ENCODE results near the gene SYT14.
"Not testable (repeated sequence)": the region's sequence is repeated elsewhere in the genome, so short reads cannot be mapped to it uniquely, and the experiment has no call there.

The SYT14 gene

DNA sequence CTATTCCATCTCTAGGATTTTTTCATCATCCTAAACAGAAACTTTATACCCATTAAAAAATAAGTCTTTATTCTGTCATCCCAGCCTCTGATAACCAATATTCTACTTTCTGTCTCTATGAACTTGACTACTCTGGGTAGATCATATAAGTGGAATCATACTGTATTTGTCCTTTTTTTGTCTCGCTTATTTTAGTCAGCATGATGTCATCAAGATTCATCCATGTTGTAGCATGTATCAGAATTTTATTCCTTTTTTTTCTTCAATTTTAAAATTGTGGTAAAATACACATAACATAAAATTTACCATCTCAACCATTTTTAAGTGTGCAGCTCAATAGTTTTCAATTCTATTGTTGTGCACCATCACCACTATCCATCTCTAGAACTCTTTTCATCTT is 90.0 kb downstream of the SYT14 start:
- DNase-seq (ENCODE audit: low read depth, low spot score): no peak
- Histone ChIP-seq H3K9ac (ENCODE audit: insufficient read length, low read depth) (no peak overlapping the region), H3K4me3 (ENCODE audit: insufficient read length, low read depth) (no peak overlapping the region), H3K9me3 (ENCODE audit: insufficient read depth, low read length) (0 out of 2 replicates have a peak, but pooled peaks cover 5% of the 10 kb centered on the region), H3K27me3 (ENCODE audit: insufficient read depth, insufficient read length) (no peaks in the 10 kb centered on the region), H3K36me3 (ENCODE audit: insufficient read depth, insufficient read length, low read length) (no peaks in the 10 kb centered on the region), H3K4me1 (ENCODE audit: insufficient read depth, insufficient read length) (no peaks in the 10 kb centered on the region)
- TF ChIP-seq ZNF274 (IDR thresholded peaks at IDR 0.05; ENCODE audit: low read depth, low read length): no peak
- TF ChIP-seq YY1 (IDR thresholded peaks at IDR 0.05; ENCODE audit: insufficient read depth, insufficient read length): no peak
- no peak for TF ChIP-seq SUZ12 (IDR thresholded peaks at IDR 0.05; ENCODE audit: extremely low read depth, insufficient read depth, insufficient read length)

DNA sequence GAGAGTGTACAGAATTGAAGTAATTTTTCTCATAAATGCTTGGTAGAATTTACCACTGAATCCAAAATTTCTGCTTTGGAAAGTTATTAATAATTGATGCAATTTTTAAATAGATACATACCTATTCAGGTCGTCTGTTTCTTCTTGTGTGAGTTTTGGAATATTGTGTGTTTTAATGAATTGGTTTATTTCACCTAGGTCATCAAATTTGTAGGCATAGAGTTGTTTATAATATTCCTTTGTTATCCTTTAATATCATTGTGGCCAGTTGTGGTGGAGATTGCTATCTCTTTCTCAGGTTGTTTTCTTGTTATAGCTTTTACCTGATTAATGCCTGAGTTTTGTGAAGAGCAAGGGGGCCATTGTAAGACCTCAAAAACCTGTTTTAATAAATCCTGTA is 93.5 kb downstream of the SYT14 start:
- no peak for DNase-seq (ENCODE audit: low read depth, low spot score)
- no peaks in the 10 kb centered on the region for H3K36me3 ChIP-seq (ENCODE audit: insufficient read depth, insufficient read length, low read length)
- H3K4me3 ChIP-seq (ENCODE audit: insufficient read length, low read depth): no peak overlapping the region
- no peaks in the 10 kb centered on the region for H3K27me3 ChIP-seq (ENCODE audit: insufficient read depth, insufficient read length)
- no peaks in the 10 kb centered on the region for H3K4me1 ChIP-seq (ENCODE audit: insufficient read depth, insufficient read length)
- TF ChIP-seq SUZ12 (IDR thresholded peaks at IDR 0.05; ENCODE audit: extremely low read depth, insufficient read depth, insufficient read length) (no peak), YY1 (IDR thresholded peaks at IDR 0.05; ENCODE audit: insufficient read depth, insufficient read length) (no peak), ZNF274 (IDR thresholded peaks at IDR 0.05; ENCODE audit: low read depth, low read length) (no peak)
- H3K9ac ChIP-seq (ENCODE audit: insufficient read length, low read depth): no peak overlapping the region
- 0 out of 2 replicates have a peak, but pooled peaks cover 5% of the 10 kb centered on the region for H3K9me3 ChIP-seq (ENCODE audit: insufficient read depth, low read length)

DNA sequence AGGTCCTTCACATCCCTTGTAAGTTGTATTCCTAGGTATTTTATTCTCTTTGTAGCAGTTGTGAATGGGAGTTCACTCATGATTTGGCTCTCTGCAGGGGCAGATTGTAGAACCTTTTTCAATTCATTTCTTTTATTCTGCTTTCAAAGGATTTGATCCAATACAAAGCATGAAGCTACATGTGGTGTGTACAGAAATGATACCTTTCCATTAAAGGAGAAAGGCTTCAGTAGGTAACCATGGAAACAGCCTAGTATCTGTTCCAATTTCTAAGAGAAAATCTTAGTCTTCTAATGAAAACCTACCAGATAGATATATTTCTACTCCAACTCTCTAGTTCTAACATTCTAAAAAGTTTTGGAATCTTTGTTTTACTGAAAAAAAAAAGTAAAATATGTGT is 105.0 kb downstream of the SYT14 start:
- TF ChIP-seq ZNF274 (IDR thresholded peaks at IDR 0.05; ENCODE audit: low read depth, low read length): no peak
- TF ChIP-seq YY1 (IDR thresholded peaks at IDR 0.05; ENCODE audit: insufficient read depth, insufficient read length): no peak
- no peak for TF ChIP-seq SUZ12 (IDR thresholded peaks at IDR 0.05; ENCODE audit: extremely low read depth, insufficient read depth, insufficient read length)
- peaks cover 5% of the 10 kb centered on the region; the same call in 1 of the 2 replicates for H3K9me3 ChIP-seq (ENCODE audit: insufficient read depth, low read length)
- H3K27me3 ChIP-seq (ENCODE audit: insufficient read depth, insufficient read length): no peaks in the 10 kb centered on the region
- no peak overlapping the region for H3K4me3 ChIP-seq (ENCODE audit: insufficient read length, low read depth)
- H3K4me1 ChIP-seq (ENCODE audit: insufficient read depth, insufficient read length): no peaks in the 10 kb centered on the region
- no peak for DNase-seq (ENCODE audit: low read depth, low spot score)
- no peaks in the 10 kb centered on the region for H3K36me3 ChIP-seq (ENCODE audit: insufficient read depth, insufficient read length, low read length)
- H3K9ac ChIP-seq (ENCODE audit: insufficient read length, low read depth): no peak overlapping the region

DNA sequence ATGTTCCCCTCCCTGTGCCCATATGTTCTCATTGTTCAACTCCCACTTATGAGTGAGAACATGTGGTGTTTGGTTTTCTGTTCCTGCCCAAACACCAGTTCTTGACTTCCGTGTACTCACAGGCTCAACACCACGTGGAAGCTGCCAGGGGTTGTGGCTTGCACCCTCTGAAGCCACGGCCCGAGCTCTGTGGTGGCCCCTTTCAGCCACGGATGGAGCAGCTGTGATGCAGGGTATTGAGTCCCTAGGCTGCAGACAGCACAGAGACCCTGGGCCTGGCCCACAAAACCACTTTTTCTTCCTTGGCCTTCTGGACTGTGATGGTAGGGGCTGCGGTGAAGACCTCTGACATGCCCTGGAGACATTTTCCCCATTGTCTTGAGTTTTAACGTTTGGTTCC is 111.6 kb downstream of the SYT14 start:
- H3K36me3 ChIP-seq (ENCODE audit: insufficient read depth, insufficient read length, low read length): no peaks in the 10 kb centered on the region
- no peaks in the 10 kb centered on the region for H3K27me3 ChIP-seq (ENCODE audit: insufficient read depth, insufficient read length)
- no peak overlapping the region for H3K4me3 ChIP-seq (ENCODE audit: insufficient read length, low read depth)
- peaks cover 16% of the 10 kb centered on the region; the same call in 1 of the 2 replicates for H3K9me3 ChIP-seq (ENCODE audit: insufficient read depth, low read length)
- no peak for TF ChIP-seq ZNF274 (IDR thresholded peaks at IDR 0.05; ENCODE audit: low read depth, low read length)
- TF ChIP-seq SUZ12 (IDR thresholded peaks at IDR 0.05; ENCODE audit: extremely low read depth, insufficient read depth, insufficient read length): no peak
- TF ChIP-seq YY1 (IDR thresholded peaks at IDR 0.05; ENCODE audit: insufficient read depth, insufficient read length): no peak
- no peak for DNase-seq (ENCODE audit: low read depth, low spot score)
- H3K4me1 ChIP-seq (ENCODE audit: insufficient read depth, insufficient read length): no peaks in the 10 kb centered on the region
- no peak overlapping the region for H3K9ac ChIP-seq (ENCODE audit: insufficient read length, low read depth)

DNA sequence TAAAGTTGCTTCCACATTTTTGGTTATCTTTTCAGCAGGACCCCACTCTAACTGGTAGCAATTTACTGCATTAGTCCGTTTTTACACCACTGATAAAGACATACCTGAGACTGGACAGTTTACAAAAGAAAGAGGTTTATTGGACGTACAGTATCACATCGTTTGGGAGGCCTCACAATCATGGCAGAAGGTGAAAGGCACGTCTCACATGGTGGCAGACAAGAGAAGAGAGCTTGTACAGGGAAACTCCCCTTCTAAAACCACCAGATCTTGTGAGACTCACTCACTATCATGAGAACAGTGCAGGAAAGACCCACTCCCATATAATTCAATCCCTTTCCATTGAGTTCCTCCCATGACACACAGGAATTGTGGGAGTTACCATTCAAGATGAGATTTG is 112.5 kb downstream of the SYT14 start:
- not testable (repeated sequence) for DNase-seq (ENCODE audit: low read depth, low spot score); H3K9ac ChIP-seq (ENCODE audit: insufficient read length, low read depth); H3K36me3 ChIP-seq (ENCODE audit: insufficient read depth, insufficient read length, low read length); H3K27me3 ChIP-seq (ENCODE audit: insufficient read depth, insufficient read length); H3K4me1 ChIP-seq (ENCODE audit: insufficient read depth, insufficient read length); H3K4me3 ChIP-seq (ENCODE audit: insufficient read length, low read depth)
- H3K9me3 ChIP-seq (ENCODE audit: insufficient read depth, low read length): peaks cover 16% of the 10 kb centered on the region; the same call in 1 of the 2 replicates

DNA sequence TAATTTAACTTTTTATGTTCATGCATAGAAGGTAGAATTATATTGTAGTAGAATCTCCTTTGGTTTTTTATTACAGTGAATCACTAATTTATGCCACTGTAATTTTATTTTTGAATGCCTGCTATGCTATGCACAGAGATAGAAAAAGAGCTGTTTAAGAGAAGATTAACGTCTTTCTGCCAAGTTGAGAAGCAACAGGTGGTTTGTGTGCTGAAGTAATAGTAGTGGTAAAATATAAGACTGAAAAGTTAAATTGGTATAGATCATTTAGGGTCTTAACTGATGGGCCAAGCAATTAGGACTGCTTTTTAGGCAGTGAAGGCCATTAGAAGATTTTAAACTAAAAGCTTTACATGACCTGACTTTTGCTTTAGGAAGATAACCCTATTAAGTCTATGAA is 115.1 kb downstream of the SYT14 start:
- DNase-seq (ENCODE audit: low read depth, low spot score): no peak
- H3K9me3 ChIP-seq (ENCODE audit: insufficient read depth, low read length): peaks cover 11% of the 10 kb centered on the region; the same call in 1 of the 2 replicates
- H3K36me3 ChIP-seq (ENCODE audit: insufficient read depth, insufficient read length, low read length): no peaks in the 10 kb centered on the region
- H3K4me1 ChIP-seq (ENCODE audit: insufficient read depth, insufficient read length): no peaks in the 10 kb centered on the region
- no peak overlapping the region for H3K4me3 ChIP-seq (ENCODE audit: insufficient read length, low read depth)
- H3K27me3 ChIP-seq (ENCODE audit: insufficient read depth, insufficient read length): no peaks in the 10 kb centered on the region
- H3K9ac ChIP-seq (ENCODE audit: insufficient read length, low read depth): no peak overlapping the region
- TF ChIP-seq SUZ12 (IDR thresholded peaks at IDR 0.05; ENCODE audit: extremely low read depth, insufficient read depth, insufficient read length) (no peak), YY1 (IDR thresholded peaks at IDR 0.05; ENCODE audit: insufficient read depth, insufficient read length) (no peak), ZNF274 (IDR thresholded peaks at IDR 0.05; ENCODE audit: low read depth, low read length) (no peak)

DNA sequence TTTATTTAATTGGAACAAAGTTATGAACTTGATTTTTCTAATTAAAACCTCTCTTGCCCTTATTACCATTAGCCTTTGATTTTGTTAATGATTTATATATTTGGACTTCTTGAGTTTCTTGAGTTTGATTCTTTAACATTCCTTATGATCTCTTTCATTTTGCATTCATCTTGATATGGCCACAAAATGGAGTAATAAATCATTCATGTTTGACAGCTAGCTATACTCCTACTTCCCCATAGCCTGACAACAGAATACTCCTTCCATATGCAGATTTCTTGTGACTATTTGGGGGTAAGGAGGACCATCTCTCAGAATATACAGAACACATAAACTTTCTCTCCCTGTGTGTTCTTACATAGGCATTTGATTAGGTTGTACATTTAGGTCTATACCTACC is 119.6 kb downstream of the SYT14 start:
- Histone ChIP-seq H3K9me3 (ENCODE audit: insufficient read depth, low read length) (no peaks in the 10 kb centered on the region), H3K36me3 (ENCODE audit: insufficient read depth, insufficient read length, low read length) (no peaks in the 10 kb centered on the region), H3K9ac (ENCODE audit: insufficient read length, low read depth) (no peak overlapping the region), H3K4me3 (ENCODE audit: insufficient read length, low read depth) (no peak overlapping the region), H3K4me1 (ENCODE audit: insufficient read depth, insufficient read length) (no peaks in the 10 kb centered on the region), H3K27me3 (ENCODE audit: insufficient read depth, insufficient read length) (no peaks in the 10 kb centered on the region)
- DNase-seq (ENCODE audit: low read depth, low spot score): no peak
- TF ChIP-seq SUZ12 (IDR thresholded peaks at IDR 0.05; ENCODE audit: extremely low read depth, insufficient read depth, insufficient read length) (no peak), ZNF274 (IDR thresholded peaks at IDR 0.05; ENCODE audit: low read depth, low read length) (no peak), YY1 (IDR thresholded peaks at IDR 0.05; ENCODE audit: insufficient read depth, insufficient read length) (no peak)

DNA sequence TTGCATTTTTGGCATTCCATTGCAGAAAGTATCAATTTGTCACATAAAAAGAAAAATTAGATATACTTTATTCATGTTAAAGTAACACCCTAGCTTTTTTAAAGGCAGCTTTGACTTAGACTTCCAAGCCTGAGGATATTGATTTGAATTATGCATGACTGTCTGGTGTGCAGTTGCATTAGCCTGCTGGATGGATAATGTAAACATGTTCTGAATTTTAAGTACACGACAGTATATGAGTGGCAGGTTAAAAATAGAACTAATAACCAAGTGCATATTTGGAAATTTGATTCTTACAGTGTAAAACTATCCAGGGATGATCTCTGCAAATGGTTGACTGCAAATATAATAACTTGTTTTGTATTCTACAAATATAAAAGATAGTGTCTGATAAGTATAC is 124.0 kb downstream of the SYT14 start:
- Histone ChIP-seq H3K4me3 (ENCODE audit: insufficient read length, low read depth) (no peak overlapping the region), H3K27me3 (ENCODE audit: insufficient read depth, insufficient read length) (no peaks in the 10 kb centered on the region), H3K36me3 (ENCODE audit: insufficient read depth, insufficient read length, low read length) (no peaks in the 10 kb centered on the region), H3K4me1 (ENCODE audit: insufficient read depth, insufficient read length) (no peaks in the 10 kb centered on the region), H3K9ac (ENCODE audit: insufficient read length, low read depth) (no peak overlapping the region), H3K9me3 (ENCODE audit: insufficient read depth, low read length) (peaks cover 8% of the 10 kb centered on the region; the same call in 1 of the 2 replicates)
- no peak for DNase-seq (ENCODE audit: low read depth, low spot score)
- TF ChIP-seq YY1 (IDR thresholded peaks at IDR 0.05; ENCODE audit: insufficient read depth, insufficient read length) (no peak), ZNF274 (IDR thresholded peaks at IDR 0.05; ENCODE audit: low read depth, low read length) (no peak), SUZ12 (IDR thresholded peaks at IDR 0.05; ENCODE audit: extremely low read depth, insufficient read depth, insufficient read length) (no peak)

Data from NT2/D1 (cell line).